Peyer's patch (tissue), 4 donors: ENCODE results near the gene CDX2. TPM values are rescaled to one million over a fixed set of nuclear protein-coding genes. Genes with fewer than 3 reads are reported as not detected.

Experiments used
- DNase-seq, 3 donors: peaks; one replicate each; pipeline ENCODE4 v3.0.0-alpha.2; 2017 to 2019
- H3K27ac ChIP-seq, 4 donors: fragments of 200-600 bp; sonication (generic); one replicate each; pipeline ENCODE4 v1.5.1; 2016 to 2019
- H3K27me3 ChIP-seq, 2 donors: fragments of 200-600 bp; sonication (generic); one replicate each; pipeline ENCODE4 v1.5.1; 2019
- H3K36me3 ChIP-seq, 3 donors: fragments of 200-600 bp; sonication (generic); one replicate each; pipeline ENCODE4 v1.5.1; 2016 to 2019
- H3K4me1 ChIP-seq, 4 donors: fragments of 200-600 bp; sonication (generic); one replicate each; pipeline ENCODE4 v1.5.1; 2016 to 2019
- H3K4me3 ChIP-seq, 4 donors: fragments of 200-600 bp; sonication (generic); 1 replicate in 3 of 4; 2 replicates in 1 of 4; pipeline ENCODE4 v1.5.1; 2016 to 2019; ENCODE audit warnings: mild to moderate bottlenecking in 1 of 4
- H3K9me3 ChIP-seq, 4 donors: fragments of 200-600 bp; sonication (generic); one replicate each; pipeline ENCODE4 v1.5.1; 2016 to 2019; ENCODE audit warnings: mild to moderate bottlenecking in 1 of 4
- CTCF ChIP-seq, 6 experiments: fragments of 450-650 bp in 4 of 6; fragments of 200-600 bp in 2 of 6; sonication (generic) in 1 of 6; IDR thresholded peaks; one replicate each; pipeline ENCODE4 v1.5.1; 2017 to 2019; ENCODE audit warnings: antibody characterized with exemption in 6 of 6, mild to moderate bottlenecking in 3 of 6, moderate library complexity in 1 of 6
- POLR2A ChIP-seq, 2 donors: fragments of 450-650 bp; IDR thresholded peaks; one replicate each; pipeline ENCODE4 v1.5.1; 2017; ENCODE audit warnings: antibody characterized with exemption in 2 of 2, mild to moderate bottlenecking in 2 of 2, moderate library complexity in 2 of 2
- total RNA-seq, 4 donors: library from RNA; depleted of rRNA; stranded (reverse); fragments of >200 nt; gene quantifications; one replicate each; pipeline ENCODE4 v1.1.0, GENCODE V29; 2016

Gene CDX2
- total RNA-seq, 4 donors from 2014 or later = 33.0 to 182 (median 136) TPM

GRCh38 chr13:27928805-27929753 lies 40.0 kb downstream of the CDX2 start:
- Histone ChIP-seq H3K27ac (no peak overlapping the region), H3K4me3 (no peak overlapping the region), H3K9me3 (peaks cover 0 to 5% (median 0%) of the 10 kb centered on the region in 4 donors), H3K27me3 (peaks cover 4 to 36% of the 10 kb centered on the region in 2 donors), H3K36me3 (no peaks in the 10 kb centered on the region), H3K4me1 (peaks cover 0 to 7% (median 3%) of the 10 kb centered on the region in 4 donors)
- no peak for DNase-seq
- no peak for TF ChIP-seq POLR2A (IDR thresholded peaks at IDR 0.05)
- TF ChIP-seq CTCF (IDR thresholded peaks at IDR 0.05) = no peak

- Histone ChIP-seq H3K4me1 (peaks cover 0 to 10% (median 3%) of the 10 kb centered on the region in 4 donors), H3K36me3 (no peaks in the 10 kb centered on the region), H3K27ac (no peak overlapping the region), H3K9me3 (peaks cover 0 to 5% (median 0%) of the 10 kb centered on the region in 4 donors), H3K27me3 (peaks cover 4 to 41% of the 10 kb centered on the region in 2 donors), H3K4me3 (no peak overlapping the region)
- TF ChIP-seq CTCF (IDR thresholded peaks at IDR 0.05) (no peak), POLR2A (IDR thresholded peaks at IDR 0.05) (no peak)
- DNase-seq = no peak
Observed at GRCh38 chr13:27928353-27928804, 40.7 kb downstream of the CDX2 start.

GRCh38 chr13:27927444-27928352 lies 41.4 kb downstream of the CDX2 start:
- no peak for DNase-seq
- TF ChIP-seq POLR2A (IDR thresholded peaks at IDR 0.05) (no peak), CTCF (IDR thresholded peaks at IDR 0.05) (no peak)
- Histone ChIP-seq H3K9me3 (peaks cover 0 to 5% (median 0%) of the 10 kb centered on the region in 4 donors), H3K27me3 (peaks cover 4 to 47% of the 10 kb centered on the region in 2 donors), H3K4me3 (no peak overlapping the region), H3K36me3 (no peaks in the 10 kb centered on the region), H3K27ac (no peak overlapping the region), H3K4me1 (peaks cover 0 to 10% (median 3%) of the 10 kb centered on the region in 4 donors)

GRCh38 chr13:27926644-27927434 lies 42.3 kb downstream of the CDX2 start:
- no peaks in the 10 kb centered on the region for H3K36me3 ChIP-seq
- peaks cover 0 to 5% (median 0%) of the 10 kb centered on the region in 4 donors for H3K9me3 ChIP-seq
- H3K27ac ChIP-seq = no peak overlapping the region
- no peak for TF ChIP-seq CTCF (IDR thresholded peaks at IDR 0.05)
- TF ChIP-seq POLR2A (IDR thresholded peaks at IDR 0.05) = no peak
- H3K27me3 ChIP-seq = peaks cover 4 to 56% of the 10 kb centered on the region in 2 donors
- peaks cover 0 to 13% (median 3%) of the 10 kb centered on the region in 4 donors for H3K4me1 ChIP-seq
- H3K4me3 ChIP-seq = no peak overlapping the region
- no peak for DNase-seq
